Chondrocyte (in vitro differentiated cells): ENCODE data around the gene TRIM41. TPM values are rescaled to one million over a fixed set of nuclear protein-coding genes. Genes with fewer than 3 reads are reported as not detected.
"Not testable (repeated sequence)": the region's sequence is repeated elsewhere in the genome, so short reads cannot be mapped to it uniquely, and the experiment has no call there.

Experiments
- DNase-seq: peaks from one replicate; pipeline ENCODE4 v3.0.0; 2021; ENCODE audit warnings: mixed read lengths, low spot score
- H3K27ac Mint-ChIP-seq: one replicate; pipeline ENCODE4 v1.8.0; 2021; ENCODE audit warnings: mild to moderate bottlenecking, moderate library complexity, mixed read lengths; ENCODE audit not compliant: unreplicated experiment
- H3K27me3 Mint-ChIP-seq: 2 replicates; pipeline ENCODE4 v1.8.0; 2021; ENCODE audit warnings: low read depth, mixed read lengths
- H3K36me3 Mint-ChIP-seq: 2 replicates; pipeline ENCODE4 v1.8.0; 2021; ENCODE audit warnings: low read depth, mixed read lengths
- H3K4me1 Mint-ChIP-seq: 2 replicates; pipeline ENCODE4 v1.8.0; 2021; ENCODE audit warnings: low read depth, mild to moderate bottlenecking, mixed read lengths
- H3K4me3 Mint-ChIP-seq: one replicate; pipeline ENCODE4 v1.8.0; 2021; ENCODE audit warnings: mild to moderate bottlenecking, moderate library complexity, mixed read lengths; ENCODE audit not compliant: unreplicated experiment
- H3K9me3 Mint-ChIP-seq: 2 replicates; pipeline ENCODE4 v1.8.0; 2021; ENCODE audit warnings: low read depth, mixed read lengths
- long read RNA-seq: library from polyadenylated mRNA; stranded (forward); transcript quantifications from one replicate; pipeline ENCODE4 v2.0.0, GENCODE V29; 2021
- total RNA-seq: library from RNA; stranded (reverse); gene quantifications from 3 replicates; pipeline ENCODE4 v1.2.1, GENCODE V29; 2021
- TF ChIP-seq, protein P1 (sequence below): fragments of 200-600 bp; sonication (generic); IDR thresholded peaks from 2 replicates; pipeline ENCODE4 v1.5.0; 2021; ENCODE audit warnings: antibody characterized with exemption, mild to moderate bottlenecking, moderate library complexity

The TRIM41 gene
- total RNA-seq = 17.9 to 24.3 TPM (median 19.3 TPM) in 3 replicates
- long read RNA-seq, partial matches to known transcripts = 0 of 2 reads
- long read RNA-seq, other reads (novel, unspliced or antisense) = 1 of 2 reads

DNA sequence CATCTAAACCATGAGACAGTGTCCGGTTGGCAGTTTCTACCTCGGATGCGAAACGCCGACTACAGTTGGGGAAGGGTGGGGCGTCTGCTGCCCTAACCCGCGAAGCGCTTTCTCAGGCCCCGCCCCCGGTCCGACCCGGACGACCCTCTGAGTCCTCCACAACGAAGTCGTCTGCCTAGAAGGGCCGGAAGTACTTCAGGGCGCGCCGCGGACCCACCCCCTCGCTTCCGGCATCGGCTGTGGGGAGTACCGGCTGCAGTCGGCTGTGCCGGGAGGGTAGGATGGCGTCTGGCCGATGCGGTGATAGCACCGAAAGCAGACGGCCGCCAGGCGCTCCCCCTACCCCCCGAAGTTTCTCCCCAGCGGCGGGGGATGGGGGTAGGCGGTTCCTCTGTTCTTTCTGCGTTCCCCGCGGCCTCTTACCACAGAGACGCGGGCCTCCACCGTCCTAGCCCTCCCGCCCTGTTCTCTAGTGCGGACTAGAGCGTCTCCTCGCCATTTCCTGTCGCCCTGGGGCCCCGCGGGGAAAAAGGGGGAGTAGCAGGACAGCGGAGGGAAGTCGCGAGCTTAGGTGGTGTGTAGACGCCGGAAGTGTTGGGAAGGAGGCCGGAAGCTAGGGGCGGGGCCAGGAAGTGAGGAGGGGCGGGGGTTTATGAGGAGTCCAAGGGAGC lies at the start of gene TRIM41:
Gene TRIM41 (plus strand): TSS at position 224 of the 671 bp plus-strand sequence. CDS start 719 bp downstream, outside the sequence.
- Mint-ChIP-seq H3K4me3 (peak within 1 kb of the TSS; percentile 92), H3K27me3 (no peaks in the 10 kb centered on the region), H3K36me3 (no peaks in the 10 kb centered on the region), H3K27ac (peak within 1 kb of the TSS; percentile 97), H3K9me3 (no peaks in the 10 kb centered on the region), H3K4me1 (peaks cover 40% of the 10 kb centered on the region)
- DNase-seq = peak; percentile 99
- TF ChIP-seq, protein P1, sequence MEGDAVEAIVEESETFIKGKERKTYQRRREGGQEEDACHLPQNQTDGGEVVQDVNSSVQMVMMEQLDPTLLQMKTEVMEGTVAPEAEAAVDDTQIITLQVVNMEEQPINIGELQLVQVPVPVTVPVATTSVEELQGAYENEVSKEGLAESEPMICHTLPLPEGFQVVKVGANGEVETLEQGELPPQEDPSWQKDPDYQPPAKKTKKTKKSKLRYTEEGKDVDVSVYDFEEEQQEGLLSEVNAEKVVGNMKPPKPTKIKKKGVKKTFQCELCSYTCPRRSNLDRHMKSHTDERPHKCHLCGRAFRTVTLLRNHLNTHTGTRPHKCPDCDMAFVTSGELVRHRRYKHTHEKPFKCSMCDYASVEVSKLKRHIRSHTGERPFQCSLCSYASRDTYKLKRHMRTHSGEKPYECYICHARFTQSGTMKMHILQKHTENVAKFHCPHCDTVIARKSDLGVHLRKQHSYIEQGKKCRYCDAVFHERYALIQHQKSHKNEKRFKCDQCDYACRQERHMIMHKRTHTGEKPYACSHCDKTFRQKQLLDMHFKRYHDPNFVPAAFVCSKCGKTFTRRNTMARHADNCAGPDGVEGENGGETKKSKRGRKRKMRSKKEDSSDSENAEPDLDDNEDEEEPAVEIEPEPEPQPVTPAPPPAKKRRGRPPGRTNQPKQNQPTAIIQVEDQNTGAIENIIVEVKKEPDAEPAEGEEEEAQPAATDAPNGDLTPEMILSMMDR = peak; percentile 22

DNA sequence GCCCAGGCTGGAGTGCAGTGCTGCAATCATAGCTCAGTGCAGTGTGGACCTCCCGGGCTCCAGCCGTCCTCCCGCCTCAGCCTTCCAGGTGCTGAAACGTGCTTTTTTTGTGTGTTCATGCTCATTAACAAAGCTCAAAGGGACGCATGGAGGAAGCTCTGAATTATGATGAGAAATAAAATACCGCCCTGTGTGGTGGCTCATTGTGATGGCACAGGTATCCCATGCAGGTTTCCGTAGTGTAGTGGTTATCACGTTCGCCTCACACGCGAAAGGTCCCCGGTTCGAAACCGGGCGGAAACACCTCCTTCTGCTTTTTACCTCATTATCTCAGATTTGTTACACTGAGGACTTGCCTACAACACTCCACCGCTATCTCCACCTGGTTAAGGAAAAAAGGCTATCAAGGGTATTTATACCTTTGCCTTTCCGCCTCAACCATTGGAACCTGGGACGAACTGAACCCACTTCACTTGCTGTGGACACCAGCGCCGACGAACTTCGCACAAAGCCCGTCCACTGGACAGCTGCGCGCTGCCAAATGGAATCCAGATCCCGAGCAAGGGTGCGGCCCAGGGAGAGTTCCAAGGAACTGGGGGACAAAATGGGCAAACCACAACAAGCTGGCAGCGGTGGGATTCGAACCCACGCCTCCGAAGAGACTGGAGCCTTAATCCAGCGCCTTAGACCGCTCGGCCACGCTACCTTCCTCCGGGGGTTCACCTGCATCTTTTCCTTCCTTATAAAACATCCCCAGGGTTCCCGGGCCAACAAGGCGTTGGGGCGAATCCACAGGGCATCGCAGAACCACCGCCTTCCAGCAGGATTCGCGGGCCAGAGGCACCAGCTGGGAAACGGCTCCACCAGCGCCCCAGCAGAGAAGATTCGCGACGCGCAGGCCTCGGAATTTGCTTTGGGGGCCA lies 49.4 kb upstream of the TRIM41 start:
- Mint-ChIP-seq H3K4me1 (peaks cover 33% of the 10 kb centered on the region), H3K27ac (peak overlapping the region; percentile 3), H3K4me3 (peak overlapping the region; percentile 23), H3K27me3 (peaks cover 41% of the 10 kb centered on the region), H3K9me3 (no peaks in the 10 kb centered on the region), H3K36me3 (peaks cover 2% of the 10 kb centered on the region)
- no peak for DNase-seq
- TF ChIP-seq, protein P1 = peak; percentile 11

DNA sequence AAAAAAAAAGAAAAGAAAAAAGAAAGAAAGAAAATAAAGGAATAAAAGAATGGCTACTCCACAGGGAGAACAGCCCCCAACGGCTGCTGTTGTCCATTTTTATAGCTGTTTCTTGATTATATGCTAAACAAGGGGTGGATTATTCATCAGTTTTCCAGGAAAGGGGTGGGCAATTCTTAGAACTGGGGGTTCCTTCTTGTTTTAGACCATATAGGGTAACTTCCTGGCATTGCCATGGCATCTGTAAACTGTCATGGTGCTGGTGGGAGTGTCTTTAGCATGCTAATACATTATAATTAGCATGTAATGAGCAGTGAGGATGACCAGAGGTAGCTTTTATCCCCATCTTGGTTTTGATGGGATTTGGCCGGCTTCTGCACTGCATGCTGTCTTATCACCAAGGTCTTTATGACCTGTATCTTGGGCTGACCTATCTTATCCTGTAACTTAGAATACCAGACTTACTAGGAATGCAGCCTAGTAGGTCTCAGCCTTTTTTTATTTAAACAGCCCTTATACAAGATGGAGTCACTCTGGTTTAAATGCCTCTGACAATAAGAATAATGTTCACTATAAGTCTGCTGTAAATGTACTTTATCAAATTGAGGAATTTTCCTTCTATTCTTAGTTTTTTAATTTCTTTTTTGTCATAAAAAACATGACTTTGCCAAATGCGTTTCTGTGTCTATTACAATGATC lies 46.7 kb upstream of the TRIM41 start:
- peaks cover 9% of the 10 kb centered on the region for H3K4me1 Mint-ChIP-seq
- no peak for DNase-seq
- no peaks in the 10 kb centered on the region for H3K36me3 Mint-ChIP-seq
- TF ChIP-seq, protein P1 = no peak
- H3K27me3 Mint-ChIP-seq = peaks cover 27% of the 10 kb centered on the region
- H3K9me3 Mint-ChIP-seq = no peaks in the 10 kb centered on the region
- H3K27ac Mint-ChIP-seq = no peak overlapping the region
- H3K4me3 Mint-ChIP-seq = no peak overlapping the region

DNA sequence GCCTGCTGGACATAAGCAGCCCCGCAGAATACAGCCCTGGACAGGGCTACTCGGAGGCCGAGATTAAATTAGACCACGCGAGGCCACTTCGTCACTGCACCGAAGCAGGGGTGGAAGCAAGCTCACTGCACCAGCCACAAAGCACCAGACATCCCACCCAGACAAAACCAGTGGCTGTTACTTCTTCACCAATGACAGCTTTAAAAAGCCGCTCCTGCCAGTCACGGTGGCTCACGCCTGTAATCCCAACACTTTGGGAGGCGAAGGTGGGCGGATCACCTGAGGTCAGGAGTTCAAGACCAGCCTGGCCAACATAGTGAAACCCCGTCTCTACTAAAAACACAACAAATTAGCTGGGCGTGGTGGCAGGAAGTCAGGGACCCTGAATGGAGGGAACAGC lies 45.5 kb upstream of the TRIM41 start:
- not testable (repeated sequence) for H3K9me3 Mint-ChIP-seq, H3K27ac Mint-ChIP-seq, H3K4me1 Mint-ChIP-seq, H3K36me3 Mint-ChIP-seq, DNase-seq, H3K4me3 Mint-ChIP-seq
- peaks cover 22% of the 10 kb centered on the region for H3K27me3 Mint-ChIP-seq

DNA sequence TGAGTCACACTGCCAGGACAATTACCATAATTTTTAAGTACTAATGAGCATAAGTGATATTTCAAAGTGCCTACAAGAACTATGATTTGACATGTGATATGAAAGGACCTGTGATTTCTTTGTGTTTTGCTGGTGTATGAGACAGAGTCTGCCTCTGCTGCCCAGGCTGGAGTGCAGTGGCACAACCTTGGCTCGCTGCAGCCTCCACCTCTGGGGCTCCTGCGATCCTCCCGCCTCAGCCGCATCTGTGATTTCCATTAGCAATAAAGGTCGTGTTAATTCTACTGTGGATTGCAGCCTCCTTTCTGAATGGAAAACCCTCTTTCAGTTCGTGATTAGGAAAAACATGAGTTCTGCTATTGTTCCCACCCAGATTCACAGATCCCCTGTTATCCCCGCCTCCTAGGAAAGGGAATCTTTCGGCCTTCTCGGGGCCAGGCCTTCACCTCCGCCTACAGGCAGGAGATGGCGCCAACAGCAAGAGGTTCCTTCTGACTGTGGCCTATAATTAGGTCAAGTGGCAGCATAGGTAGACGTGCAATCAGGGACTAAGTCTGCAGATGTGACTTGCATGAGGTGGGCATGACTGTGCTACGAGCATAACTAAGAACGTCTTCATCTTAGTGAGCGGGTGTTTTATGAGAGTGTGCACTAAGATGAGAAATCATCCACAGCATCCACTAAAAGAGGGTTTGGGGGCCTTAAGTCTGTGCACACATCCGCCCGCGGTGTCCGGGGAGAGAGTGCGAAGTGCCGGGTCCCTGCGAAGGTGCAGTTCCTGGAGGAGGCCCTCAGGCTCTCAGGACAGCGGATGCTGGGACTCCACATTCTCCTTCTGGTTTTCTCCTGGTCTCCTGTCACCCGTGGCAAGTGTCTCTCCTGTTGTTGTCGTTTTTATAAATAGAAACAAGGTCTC lies 41.2 kb upstream of the TRIM41 start:
- Mint-ChIP-seq H3K4me3 (no peak overlapping the region), H3K36me3 (no peaks in the 10 kb centered on the region), H3K9me3 (no peaks in the 10 kb centered on the region), H3K27ac (no peak overlapping the region), H3K4me1 (peaks cover 9% of the 10 kb centered on the region), H3K27me3 (peaks cover 2% of the 10 kb centered on the region)
- TF ChIP-seq, protein P1 = peak; percentile 81
- no peak for DNase-seq
